LHCN-M2 (cell line): ENCODE measurements around the gene GALE. TPM values are rescaled to one million over a fixed set of nuclear protein-coding genes. Genes with fewer than 3 reads are reported as not detected.
"Not testable (repeated sequence)": the region's sequence is repeated elsewhere in the genome, so short reads cannot be mapped to it uniquely, and the experiment has no call there.

ENCODE experiments used
- DNase-seq: peaks from one replicate; pipeline ENCODE4 v3.0.0-alpha.2; 2012; ENCODE audit warnings: low read depth
- total RNA-seq: library from RNA; depleted of rRNA; stranded (reverse); fragments of >200 nt; gene quantifications from 2 replicates; pipeline ENCODE4 v1.2.3, GENCODE V29; 2014

GALE gene
- total RNA-seq, 1 experiment from 2014 or later = 67.6 TPM

- DNase-seq = peak; percentile 67
Measured at GRCh38 chr1:23809751-23810171, 9.2 kb upstream of the GALE start.

GRCh38 chr1:23807453-23807852 is 6.9 kb upstream of the GALE start:
- DNase-seq = no peak

GRCh38 chr1:23806280-23806679 is 5.7 kb upstream of the GALE start:
- DNase-seq = no peak

GRCh38 chr1:23805025-23805424 is 4.5 kb upstream of the GALE start:
- no peak for DNase-seq

GRCh38 chr1:23804183-23804835 is 3.8 kb upstream of the GALE start:
- DNase-seq = no peak

- DNase-seq = no peak
Measured at GRCh38 chr1:23803674-23804073, 3.1 kb upstream of the GALE start.

- not testable (repeated sequence) for DNase-seq
Measured at GRCh38 chr1:23802809-23803342, 2.3 kb upstream of the GALE start.

GRCh38 chr1:23801876-23802275 is 1.3 kb upstream of the GALE start:
- DNase-seq = no peak

GRCh38 chr1:23801338-23801748 is 789 bp upstream of the GALE start:
- no peak for DNase-seq

GRCh38 chr1:23799570-23800399 is 769 bp downstream of the GALE start:
- DNase-seq = peak; percentile 71

GRCh38 chr1:23799255-23799569 is 1.3 kb downstream of the GALE start:
- no peak for DNase-seq

GRCh38 chr1:23798662-23799142 is 1.9 kb downstream of the GALE start:
- DNase-seq = no peak

GRCh38 chr1:23797478-23798448 is 2.8 kb downstream of the GALE start:
- DNase-seq = no peak

- DNase-seq = no peak
Measured at GRCh38 chr1:23796466-23797271, 3.9 kb downstream of the GALE start.

- DNase-seq = no peak
Measured at GRCh38 chr1:23795676-23796465, 4.7 kb downstream of the GALE start.

- not testable (repeated sequence) for DNase-seq
Measured at GRCh38 chr1:23794732-23795182, 5.8 kb downstream of the GALE start.

GRCh38 chr1:23793861-23794731 is 6.5 kb downstream of the GALE start:
- DNase-seq = no peak

GRCh38 chr1:23793018-23793781 is 7.4 kb downstream of the GALE start:
- no peak for DNase-seq
